A549 (cell line): ENCODE measurements around the gene UMODL1. TPM values are rescaled to one million over a fixed set of nuclear protein-coding genes. Genes with fewer than 3 reads are reported as not detected.

Source experiments
- ATAC-seq, 2 experiments: fragments of 200-7000 bp in 1 of 2; fragments of >200 bp in 1 of 2; cut with Nextera tagmentation in 1 of 2; cut with Tn5 transposase in 1 of 2; 3 replicates each; pipeline versions ENCODE4 v1.8.0 to v1.9.1; 2018 to 2020; ENCODE audit warnings: mild to moderate bottlenecking in 1 of 2, moderate library complexity in 1 of 2
- CTCF ChIA-PET: fragments of 300-600 bp; sonication (Branson Sonifier 250); formaldehyde crosslinking; extraction: SDS; loops from one replicate; lab custom pipeline; 2021; ENCODE audit warnings: antibody characterized with exemption, inconsistent platforms; lab: Yijun Ruan, JAX
- POLR2A ChIA-PET: fragments of 350-600 bp; formaldehyde crosslinking; extraction: SDS; loops from one replicate; lab custom pipeline; 2021; ENCODE audit warnings: antibody characterized with exemption, inconsistent platforms; lab: Yijun Ruan, JAX
- DNase-seq, 2 experiments: peaks; one replicate each; pipeline versions ENCODE4 v3.0.0 to v3.0.0-alpha.2; 2011 to 2016; ENCODE audit warnings: low read depth in 1 of 2, low spot score in 1 of 2
- FAIRE-seq: peaks from 2 replicates; lab custom pipeline; 2011; peaks lifted over from hg19 to GRCh38; lab: Jason Lieb, UNC
- H3K27ac ChIP-seq, 2 experiments: fragments of >200 bp; sonication (Bioruptor Twin); formaldehyde crosslinking; 3 replicates each; pipeline ENCODE4 v1.5.1; 2016 to 2017
- H3K4me1 ChIP-seq: fragments of >200 bp; sonication (Bioruptor Twin); formaldehyde crosslinking; 3 replicates; pipeline ENCODE4 v1.6.1; 2016
- H3K4me2 ChIP-seq: fragments of >200 bp; sonication (Bioruptor Twin); formaldehyde crosslinking; 3 replicates; pipeline ENCODE4 v1.6.1; 2016
- H3K4me3 ChIP-seq: fragments of >200 bp; sonication (Bioruptor Twin); formaldehyde crosslinking; 3 replicates; pipeline ENCODE4 v1.5.1; 2016
- H3K9me3 ChIP-seq: fragments of >200 bp; sonication (Bioruptor Twin); formaldehyde crosslinking; 3 replicates; pipeline ENCODE4 v1.6.1; 2016
- ATOH8 ChIP-seq: fragments of 250-450 bp; sonication (Bioruptor Pico); IDR thresholded peaks from 2 replicates; pipeline ENCODE4 v1.5.0; 2020; ENCODE audit warnings: low read depth, mild to moderate bottlenecking, moderate library complexity
- BCL3 ChIP-seq: fragments of >200 bp; sonication (Bioruptor Twin); formaldehyde crosslinking; IDR thresholded peaks from 3 replicates; pipeline ENCODE4 v1.6.1; 2016
- CTCF ChIP-seq: fragments of >200 bp; sonication (Bioruptor Twin); formaldehyde crosslinking; IDR thresholded peaks from 3 replicates; pipeline ENCODE4 v1.5.1; 2016
- EHMT2 ChIP-seq: fragments of 200-600 bp; sonication (generic); IDR thresholded peaks from 2 replicates; pipeline ENCODE4 v1.6.1; 2016; ENCODE audit warnings: antibody characterized with exemption, low read depth, mild to moderate bottlenecking, moderate library complexity
- FOSB ChIP-seq: fragments of 250-450 bp; sonication (Bioruptor Pico); IDR thresholded peaks from 2 replicates; pipeline ENCODE4 v1.5.0; 2020; ENCODE audit warnings: mild to moderate bottlenecking, moderate library complexity
- FOSL2 ChIP-seq, 2 experiments: fragments of 450-650 bp in 1 of 2; fragments of >200 bp in 1 of 2; sonication (Bioruptor Twin) in 1 of 2; formaldehyde crosslinking; IDR thresholded peaks; 2 replicates each; pipeline versions ENCODE4 v1.5.0 to v1.6.1; 2016 to 2020; ENCODE audit warnings: mild to moderate bottlenecking in 1 of 2, moderate library complexity in 1 of 2
- HDAC2 ChIP-seq: fragments of 200-600 bp; sonication (generic); IDR thresholded peaks from 2 replicates; pipeline ENCODE4 v1.6.1; 2016
- RAD21 ChIP-seq, 2 experiments: fragments of >200 bp in 1 of 2; sonication (Bioruptor Twin) in 1 of 2; formaldehyde crosslinking in 1 of 2; IDR thresholded peaks in 1 of 2; conservative IDR thresholded peaks in 1 of 2; 2 replicates in 1 of 2; 3 replicates in 1 of 2; pipeline ENCODE4 v1.6.1; 2012 to 2018; ENCODE audit warnings: inconsistent platforms in 1 of 2
- SMC3 ChIP-seq: fragments of >200 bp; sonication (Bioruptor Twin); formaldehyde crosslinking; IDR thresholded peaks from 3 replicates; pipeline ENCODE4 v1.6.1; 2018; ENCODE audit warnings: inconsistent platforms
- WGBS: methylation state at CpG from one replicate; pipeline ENCODE4 v1.1.6; 2017; ENCODE audit errors: missing lambda C conversion rate; 5-methylcytosine and 5-hydroxymethylcytosine counted together
- polyA plus RNA-seq, 4 experiments: library from polyadenylated mRNA; depleted of rRNA in 3 of 4; stranded (reverse); fragments of >200 nt; fragmentation: RNase III in 1 of 4; extraction: RNeasy Plus Mini Kit Qiagen cat#74134 plus additional on column Dnase treatment in 1 of 4; gene quantifications; 2 replicates in 3 of 4; 3 replicates in 1 of 4; pipeline ENCODE4 v1.2.3, GENCODE V29; 2011 to 2017

UMODL1 gene
- polyA plus RNA-seq, 2 of the 4 experiments (the other 2 are of a cell fraction) = not detected

GRCh38 chr21:42163511-42163863 lies 92.4 kb downstream of the UMODL1 start:
- H3K27ac ChIP-seq = no peak overlapping the region
- no peak overlapping the region for H3K4me2 ChIP-seq
- POLR2A ChIA-PET = no interaction called here
- WGBS = 87% methylated on average over 10 of the region's 10 CpGs
- TF ChIP-seq HDAC2 (no peak), RAD21 (conservative IDR thresholded peaks at IDR 0.05 in 1 of 2, IDR thresholded peaks at IDR 0.05 in 1 of 2) (no peak), CTCF (no peak), FOSB (CRISPR knock-in tag) (no peak), EHMT2 (no peak)
- TF ChIP-seq, all 56 proteins: peak for 0
- Histone ChIP-seq H3K9me3 (no peaks in the 10 kb centered on the region), H3K4me1 (no peaks in the 10 kb centered on the region), H3K4me3 (no peak overlapping the region)
- ATAC-seq (no peak), DNase-seq (no peak), FAIRE-seq (no peak)
- CTCF ChIA-PET = interaction anchor here (0.8 to 2.5 kb wide), 5 partner anchors 8 to 287 kb away, joined by 3 to 13 read pairs (median 5); no protein-coding TSS in a partner anchor

GRCh38 chr21:42164064-42164789 lies 93.1 kb downstream of the UMODL1 start:
- FAIRE-seq (no peak), ATAC-seq (peak; percentile 81 to 85; a peak in 5 of 6 replicates), DNase-seq (peak in 1 of 2 experiments; percentile 24)
- Histone ChIP-seq H3K27ac (no peak overlapping the region), H3K9me3 (no peaks in the 10 kb centered on the region), H3K4me2 (no peak overlapping the region), H3K4me1 (no peaks in the 10 kb centered on the region), H3K4me3 (no peak overlapping the region)
- TF ChIP-seq ATOH8 (CRISPR knock-in tag) (no peak), CTCF (peak; percentile 42), SMC3 (peak; percentile 64), RAD21 (conservative IDR thresholded peaks at IDR 0.05 in 1 of 2, IDR thresholded peaks at IDR 0.05 in 1 of 2) (peak; percentile 60 to 68), BCL3 (no peak)
- CTCF ChIA-PET = interaction anchor here (0.7 to 2.5 kb wide), 14 partner anchors 9 to 286 kb away, joined by 3 to 13 read pairs (median 4); no protein-coding TSS in a partner anchor
- POLR2A ChIA-PET = no interaction called here
- WGBS = 51% methylated on average over 7 of the region's 7 CpGs

GRCh38 chr21:42164818-42165217 lies 93.7 kb downstream of the UMODL1 start:
- TF ChIP-seq FOSL2 (IDR thresholded peaks at IDR 0.05) (no peak), FOSL2 (CRISPR knock-in tag; IDR thresholded peaks at IDR 0.05) (no peak)
- Histone ChIP-seq H3K4me3 (no peak overlapping the region), H3K4me1 (no peaks in the 10 kb centered on the region), H3K27ac (no peak overlapping the region), H3K9me3 (no peaks in the 10 kb centered on the region), H3K4me2 (no peak overlapping the region)
- FAIRE-seq (no peak), ATAC-seq (peak in 1 of 2 experiments; percentile 32; a peak in 1 of 6 replicates), DNase-seq (no peak)
- ChIA-PET CTCF (interaction anchor here (0.8 to 2.5 kb wide), 12 partner anchors 9 to 286 kb away, joined by 3 to 13 read pairs (median 4); no protein-coding TSS in a partner anchor), POLR2A (no interaction called here)
- WGBS = 70% methylated on average over 4 of the region's 4 CpGs
